Right atrium auricular region (tissue), 2 donors: ENCODE results near the gene LMO7. TPM values are rescaled to one million over a fixed set of nuclear protein-coding genes. Genes with fewer than 3 reads are reported as not detected.

ENCODE experiments used
- DNase-seq: peaks from one replicate; pipeline ENCODE4 v3.0.0-alpha.2; 2019; ENCODE audit warnings: low spot score
- H3K27ac ChIP-seq, 2 donors: fragments of 200-600 bp; sonication (generic); 1 replicate in 1 of 2; 2 replicates in 1 of 2; pipeline ENCODE4 v1.5.1; 2016 to 2019
- H3K27me3 ChIP-seq, 2 donors: fragments of 200-600 bp; sonication (generic); one replicate each; pipeline versions ENCODE4 v1.5.1 to v1.6.0; 2017 to 2019
- H3K36me3 ChIP-seq: fragments of 200-600 bp; sonication (generic); one replicate; pipeline ENCODE4 v1.5.1; 2016
- H3K4me1 ChIP-seq, 2 donors: fragments of 200-600 bp; sonication (generic); one replicate each; pipeline versions ENCODE4 v1.5.1 to v1.6.0; 2017 to 2019
- H3K4me3 ChIP-seq, 2 donors: fragments of 200-600 bp; sonication (generic); 1 replicate in 1 of 2; 2 replicates in 1 of 2; pipeline ENCODE4 v1.5.1; 2017 to 2019; ENCODE audit warnings: mild to moderate bottlenecking in 1 of 2, moderate library complexity in 1 of 2
- H3K9me3 ChIP-seq, 2 donors: fragments of 200-600 bp; sonication (generic); one replicate each; pipeline ENCODE4 v1.5.1; 2019
- total RNA-seq, 2 donors: library from RNA; depleted of rRNA; stranded (reverse); fragments of >200 nt; gene quantifications; one replicate each; pipeline ENCODE4 v1.1.0, GENCODE V29; 2016
- TF ChIP-seq, protein P1 (sequence below), 2 donors: fragments of 200-600 bp; sonication (generic); IDR thresholded peaks; one replicate each; pipeline ENCODE4 v1.5.1; 2019; ENCODE audit warnings: antibody characterized with exemption in 2 of 2

Gene LMO7
- total RNA-seq, 2 donors from 2014 or later, result 319 to 484 TPM

DNA sequence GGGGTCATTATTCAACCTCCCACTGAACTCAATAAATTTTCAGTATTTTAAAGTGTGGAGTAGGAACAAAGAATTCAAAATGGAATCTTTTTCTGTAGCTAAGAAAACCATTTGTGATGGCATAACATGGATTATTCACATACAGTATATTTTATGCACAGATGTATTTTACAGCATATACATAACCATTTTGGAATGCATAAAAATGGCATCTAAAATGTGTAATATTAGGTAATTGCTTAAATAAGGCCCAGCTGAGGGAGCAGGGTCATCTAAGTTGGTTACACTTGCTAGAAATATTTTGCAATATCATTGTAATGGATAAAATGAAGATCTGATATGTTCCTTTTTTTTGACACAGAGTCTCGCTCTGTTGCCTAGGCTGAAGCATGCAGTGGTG lies 146.9 kb downstream of the LMO7 start:
- H3K4me3 ChIP-seq, result no peak overlapping the region
- no peaks in the 10 kb centered on the region for H3K36me3 ChIP-seq
- TF ChIP-seq, protein P1, sequence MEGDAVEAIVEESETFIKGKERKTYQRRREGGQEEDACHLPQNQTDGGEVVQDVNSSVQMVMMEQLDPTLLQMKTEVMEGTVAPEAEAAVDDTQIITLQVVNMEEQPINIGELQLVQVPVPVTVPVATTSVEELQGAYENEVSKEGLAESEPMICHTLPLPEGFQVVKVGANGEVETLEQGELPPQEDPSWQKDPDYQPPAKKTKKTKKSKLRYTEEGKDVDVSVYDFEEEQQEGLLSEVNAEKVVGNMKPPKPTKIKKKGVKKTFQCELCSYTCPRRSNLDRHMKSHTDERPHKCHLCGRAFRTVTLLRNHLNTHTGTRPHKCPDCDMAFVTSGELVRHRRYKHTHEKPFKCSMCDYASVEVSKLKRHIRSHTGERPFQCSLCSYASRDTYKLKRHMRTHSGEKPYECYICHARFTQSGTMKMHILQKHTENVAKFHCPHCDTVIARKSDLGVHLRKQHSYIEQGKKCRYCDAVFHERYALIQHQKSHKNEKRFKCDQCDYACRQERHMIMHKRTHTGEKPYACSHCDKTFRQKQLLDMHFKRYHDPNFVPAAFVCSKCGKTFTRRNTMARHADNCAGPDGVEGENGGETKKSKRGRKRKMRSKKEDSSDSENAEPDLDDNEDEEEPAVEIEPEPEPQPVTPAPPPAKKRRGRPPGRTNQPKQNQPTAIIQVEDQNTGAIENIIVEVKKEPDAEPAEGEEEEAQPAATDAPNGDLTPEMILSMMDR (IDR thresholded peaks at IDR 0.05), result no peak
- H3K4me1 ChIP-seq, result peaks cover 0 to under 1% of the 10 kb centered on the region in 2 donors
- peak overlapping the region in 1 of 2 donors; percentile 19 for H3K27ac ChIP-seq
- H3K9me3 ChIP-seq, result peaks cover 0 to 13% of the 10 kb centered on the region in 2 donors
- no peak for DNase-seq
- no peaks in the 10 kb centered on the region for H3K27me3 ChIP-seq

DNA sequence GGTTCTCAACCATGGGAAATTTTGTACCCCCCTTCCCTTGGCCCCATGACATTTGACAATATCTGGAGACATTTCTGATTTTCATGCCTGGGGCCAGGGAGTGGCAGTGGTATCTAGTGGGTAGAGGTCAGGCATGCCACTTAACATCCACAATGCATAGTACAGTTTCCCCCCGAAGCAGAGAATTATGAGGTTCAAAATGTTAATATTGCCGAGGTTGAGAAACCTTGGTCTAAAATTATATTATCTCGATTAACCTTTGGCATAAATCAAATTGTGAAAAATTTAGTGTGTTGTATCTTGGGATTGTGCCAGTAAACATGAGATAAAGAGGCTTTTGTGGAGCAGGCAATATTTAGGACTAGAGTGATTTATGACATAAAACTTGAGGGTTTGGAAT lies 147.9 kb downstream of the LMO7 start:
- peak overlapping the region in 1 of 2 donors; percentile 19 for H3K27ac ChIP-seq
- TF ChIP-seq, protein P1 (IDR thresholded peaks at IDR 0.05), result no peak

DNA sequence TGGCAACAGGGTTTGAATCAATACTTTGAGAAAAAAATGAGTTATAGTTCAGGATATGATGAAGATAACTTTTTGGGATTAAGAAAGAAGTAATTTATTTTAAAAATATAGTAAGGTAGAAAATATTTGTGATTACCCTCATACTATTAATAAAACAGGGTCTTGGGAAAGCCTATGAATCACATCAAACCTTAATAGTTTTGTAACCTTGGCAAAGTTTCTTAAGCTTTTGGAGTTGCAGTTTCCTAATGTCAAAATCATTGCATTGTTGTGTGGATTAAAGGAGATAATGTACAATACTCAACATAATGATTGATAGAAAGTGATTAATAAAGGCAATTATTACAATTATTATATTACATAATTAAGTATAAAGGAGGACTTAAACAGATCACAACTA lies 149.0 kb downstream of the LMO7 start:
- Histone ChIP-seq H3K27me3 (no peaks in the 10 kb centered on the region), H3K4me3 (no peak overlapping the region), H3K9me3 (peaks cover 0 to 9% of the 10 kb centered on the region in 2 donors), H3K36me3 (no peaks in the 10 kb centered on the region), H3K4me1 (peaks cover 0 to 22% of the 10 kb centered on the region in 2 donors), H3K27ac (peak overlapping the region in 1 of 2 donors; percentile 83)
- DNase-seq, result no peak
- TF ChIP-seq, protein P1 (IDR thresholded peaks at IDR 0.05), result no peak

More for the DNA sequence above, 147.9 kb downstream of the LMO7 start:
- Histone ChIP-seq H3K4me3 (no peak overlapping the region), H3K9me3 (peaks cover 0 to 13% of the 10 kb centered on the region in 2 donors), H3K27me3 (no peaks in the 10 kb centered on the region), H3K36me3 (no peaks in the 10 kb centered on the region), H3K4me1 (peaks cover 0 to 11% of the 10 kb centered on the region in 2 donors)
- DNase-seq, result no peak

DNA sequence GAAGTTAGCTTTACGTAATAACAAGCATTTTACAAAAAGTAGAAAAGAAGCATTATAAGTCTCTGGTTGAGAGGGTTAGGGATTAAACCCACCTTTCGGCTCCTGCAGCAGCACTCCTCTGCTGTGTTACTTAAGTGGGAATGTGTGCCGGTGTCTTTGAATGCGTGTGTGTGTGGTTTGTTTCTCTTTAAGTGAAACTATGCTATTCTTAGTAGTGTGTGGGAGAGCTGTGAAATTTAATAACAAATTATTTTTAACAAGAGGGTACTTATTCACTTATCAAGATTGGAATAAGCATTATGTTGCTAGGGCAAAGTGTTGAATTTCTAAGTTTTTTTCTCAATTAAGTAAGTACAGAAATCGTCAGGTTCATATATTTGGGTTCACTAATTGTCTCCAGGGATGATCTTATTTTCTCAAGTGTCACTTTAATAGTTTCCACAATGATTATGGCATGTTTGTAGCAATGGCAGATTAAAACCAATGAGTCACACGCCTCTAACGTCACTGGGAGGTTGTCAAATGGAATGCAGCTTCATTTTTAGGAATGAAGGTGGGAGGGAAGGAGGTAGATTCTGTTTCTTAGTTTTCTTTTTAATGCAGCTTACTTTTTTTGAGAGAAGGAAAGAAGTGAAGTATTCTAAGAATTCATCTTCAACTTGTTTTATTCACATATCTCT lies 151.3 kb downstream of the LMO7 start:
- Histone ChIP-seq H3K27me3 (no peaks in the 10 kb centered on the region), H3K27ac (peak overlapping the region; percentile 43 to 83), H3K36me3 (no peaks in the 10 kb centered on the region), H3K9me3 (peaks cover 0 to 2% of the 10 kb centered on the region in 2 donors), H3K4me1 (peaks cover 0 to 29% of the 10 kb centered on the region in 2 donors), H3K4me3 (peak overlapping the region in 1 of 2 donors; percentile 2)
- TF ChIP-seq, protein P1 (IDR thresholded peaks at IDR 0.05), result no peak
- no peak for DNase-seq

DNA sequence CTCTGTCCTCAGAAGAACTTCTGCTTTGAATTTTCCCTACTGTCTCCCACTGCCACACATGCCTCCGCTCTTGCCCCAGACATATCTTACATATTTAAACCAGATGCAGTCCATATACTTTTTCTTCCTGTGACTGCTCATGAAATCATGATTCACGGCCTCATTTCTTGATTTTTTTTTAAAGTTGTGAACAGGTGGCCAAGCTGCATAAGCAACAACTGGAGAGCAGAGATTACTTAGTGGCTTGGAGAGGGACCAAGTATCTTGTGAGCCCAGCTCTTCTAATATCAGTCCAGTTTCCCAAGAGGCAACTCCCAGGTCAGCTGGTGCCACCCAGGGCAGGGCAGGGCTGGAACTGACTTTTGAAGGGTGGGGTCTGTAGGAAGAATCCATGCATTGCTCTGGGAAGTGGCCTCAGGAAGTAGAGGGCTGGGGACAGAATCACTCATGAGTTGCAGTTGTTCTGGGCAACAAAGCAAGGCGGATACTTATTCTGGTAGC lies 152.4 kb downstream of the LMO7 start:
- H3K27me3 ChIP-seq, result no peaks in the 10 kb centered on the region
- no peak for DNase-seq
- peak overlapping the region in 1 of 2 donors; percentile 83 for H3K27ac ChIP-seq

More for the DNA sequence above, 152.4 kb downstream of the LMO7 start:
- TF ChIP-seq, protein P1 (IDR thresholded peaks at IDR 0.05), result no peak
- Histone ChIP-seq H3K4me1 (peaks cover 0 to 38% of the 10 kb centered on the region in 2 donors), H3K36me3 (no peaks in the 10 kb centered on the region), H3K9me3 (no peaks in the 10 kb centered on the region), H3K4me3 (no peak overlapping the region)
